ENCODE results near the gene HMG20B. TPM values are rescaled to one million over a fixed set of nuclear protein-coding genes. Genes with fewer than 3 reads are reported as not detected.
A peak's percentile ranks its signal among the peaks of the same experiment; 100 is the strongest.

Gene HMG20B
- total RNA-seq, 1 experiment from 2014 or later, result 121 TPM

- no peak for TF ChIP-seq CTCF (IDR thresholded peaks at IDR 0.05)
- TF ChIP-seq SMAD3 (CRISPR knock-in tag; IDR thresholded peaks at IDR 0.05; ENCODE audit: borderline replicate concordance), result no peak
- no peak for TF ChIP-seq FOXK1 (CRISPR knock-in tag; IDR thresholded peaks at IDR 0.05)
- TF ChIP-seq ATF3 (CRISPR knock-in tag; conservative IDR thresholded peaks at IDR 0.05), result no peak
- no peak for TF ChIP-seq RELA (CRISPR knock-in tag; IDR thresholded peaks at IDR 0.05; ENCODE audit: borderline replicate concordance)
- no peak for TF ChIP-seq CDX4 (CRISPR knock-in tag; IDR thresholded peaks at IDR 0.05; ENCODE audit: borderline replicate concordance)
- TF ChIP-seq E2F5 (CRISPR knock-in tag; IDR thresholded peaks at IDR 0.05), result 0 out of 2 replicates have a peak, but pooled peaks have one; percentile 43
- TF ChIP-seq, protein P1, sequence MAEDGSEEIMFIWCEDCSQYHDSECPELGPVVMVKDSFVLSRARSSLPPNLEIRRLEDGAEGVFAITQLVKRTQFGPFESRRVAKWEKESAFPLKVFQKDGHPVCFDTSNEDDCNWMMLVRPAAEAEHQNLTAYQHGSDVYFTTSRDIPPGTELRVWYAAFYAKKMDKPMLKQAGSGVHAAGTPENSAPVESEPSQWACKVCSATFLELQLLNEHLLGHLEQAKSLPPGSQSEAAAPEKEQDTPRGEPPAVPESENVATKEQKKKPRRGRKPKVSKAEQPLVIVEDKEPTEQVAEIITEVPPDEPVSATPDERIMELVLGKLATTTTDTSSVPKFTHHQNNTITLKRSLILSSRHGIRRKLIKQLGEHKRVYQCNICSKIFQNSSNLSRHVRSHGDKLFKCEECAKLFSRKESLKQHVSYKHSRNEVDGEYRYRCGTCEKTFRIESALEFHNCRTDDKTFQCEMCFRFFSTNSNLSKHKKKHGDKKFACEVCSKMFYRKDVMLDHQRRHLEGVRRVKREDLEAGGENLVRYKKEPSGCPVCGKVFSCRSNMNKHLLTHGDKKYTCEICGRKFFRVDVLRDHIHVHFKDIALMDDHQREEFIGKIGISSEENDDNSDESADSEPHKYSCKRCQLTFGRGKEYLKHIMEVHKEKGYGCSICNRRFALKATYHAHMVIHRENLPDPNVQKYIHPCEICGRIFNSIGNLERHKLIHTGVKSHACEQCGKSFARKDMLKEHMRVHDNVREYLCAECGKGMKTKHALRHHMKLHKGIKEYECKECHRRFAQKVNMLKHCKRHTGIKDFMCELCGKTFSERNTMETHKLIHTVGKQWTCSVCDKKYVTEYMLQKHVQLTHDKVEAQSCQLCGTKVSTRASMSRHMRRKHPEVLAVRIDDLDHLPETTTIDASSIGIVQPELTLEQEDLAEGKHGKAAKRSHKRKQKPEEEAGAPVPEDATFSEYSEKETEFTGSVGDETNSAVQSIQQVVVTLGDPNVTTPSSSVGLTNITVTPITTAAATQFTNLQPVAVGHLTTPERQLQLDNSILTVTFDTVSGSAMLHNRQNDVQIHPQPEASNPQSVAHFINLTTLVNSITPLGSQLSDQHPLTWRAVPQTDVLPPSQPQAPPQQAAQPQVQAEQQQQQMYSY (CRISPR knock-in tag; IDR thresholded peaks at IDR 0.05), result peak; percentile 55
- TF ChIP-seq ZNF396 (CRISPR knock-in tag; IDR thresholded peaks at IDR 0.05; ENCODE audit: borderline replicate concordance), result no peak
- no peak for TF ChIP-seq SP1 (CRISPR knock-in tag; conservative IDR thresholded peaks at IDR 0.05)
- TF ChIP-seq GTF2I (CRISPR knock-in tag; conservative IDR thresholded peaks at IDR 0.05), result no peak
- TF ChIP-seq, protein P2, sequence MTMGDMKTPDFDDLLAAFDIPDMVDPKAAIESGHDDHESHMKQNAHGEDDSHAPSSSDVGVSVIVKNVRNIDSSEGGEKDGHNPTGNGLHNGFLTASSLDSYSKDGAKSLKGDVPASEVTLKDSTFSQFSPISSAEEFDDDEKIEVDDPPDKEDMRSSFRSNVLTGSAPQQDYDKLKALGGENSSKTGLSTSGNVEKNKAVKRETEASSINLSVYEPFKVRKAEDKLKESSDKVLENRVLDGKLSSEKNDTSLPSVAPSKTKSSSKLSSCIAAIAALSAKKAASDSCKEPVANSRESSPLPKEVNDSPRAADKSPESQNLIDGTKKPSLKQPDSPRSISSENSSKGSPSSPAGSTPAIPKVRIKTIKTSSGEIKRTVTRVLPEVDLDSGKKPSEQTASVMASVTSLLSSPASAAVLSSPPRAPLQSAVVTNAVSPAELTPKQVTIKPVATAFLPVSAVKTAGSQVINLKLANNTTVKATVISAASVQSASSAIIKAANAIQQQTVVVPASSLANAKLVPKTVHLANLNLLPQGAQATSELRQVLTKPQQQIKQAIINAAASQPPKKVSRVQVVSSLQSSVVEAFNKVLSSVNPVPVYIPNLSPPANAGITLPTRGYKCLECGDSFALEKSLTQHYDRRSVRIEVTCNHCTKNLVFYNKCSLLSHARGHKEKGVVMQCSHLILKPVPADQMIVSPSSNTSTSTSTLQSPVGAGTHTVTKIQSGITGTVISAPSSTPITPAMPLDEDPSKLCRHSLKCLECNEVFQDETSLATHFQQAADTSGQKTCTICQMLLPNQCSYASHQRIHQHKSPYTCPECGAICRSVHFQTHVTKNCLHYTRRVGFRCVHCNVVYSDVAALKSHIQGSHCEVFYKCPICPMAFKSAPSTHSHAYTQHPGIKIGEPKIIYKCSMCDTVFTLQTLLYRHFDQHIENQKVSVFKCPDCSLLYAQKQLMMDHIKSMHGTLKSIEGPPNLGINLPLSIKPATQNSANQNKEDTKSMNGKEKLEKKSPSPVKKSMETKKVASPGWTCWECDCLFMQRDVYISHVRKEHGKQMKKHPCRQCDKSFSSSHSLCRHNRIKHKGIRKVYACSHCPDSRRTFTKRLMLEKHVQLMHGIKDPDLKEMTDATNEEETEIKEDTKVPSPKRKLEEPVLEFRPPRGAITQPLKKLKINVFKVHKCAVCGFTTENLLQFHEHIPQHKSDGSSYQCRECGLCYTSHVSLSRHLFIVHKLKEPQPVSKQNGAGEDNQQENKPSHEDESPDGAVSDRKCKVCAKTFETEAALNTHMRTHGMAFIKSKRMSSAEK (CRISPR knock-in tag; IDR thresholded peaks at IDR 0.05; ENCODE audit: borderline replicate concordance), result no peak
- TF ChIP-seq NFE2L1 (CRISPR knock-in tag; IDR thresholded peaks at IDR 0.05), result no peak
- TF ChIP-seq NFATC4 (CRISPR knock-in tag; IDR thresholded peaks at IDR 0.05), result no peak
- TF ChIP-seq NR1H2 (CRISPR knock-in tag; IDR thresholded peaks at IDR 0.05), result no peak
- TF ChIP-seq, protein P3, sequence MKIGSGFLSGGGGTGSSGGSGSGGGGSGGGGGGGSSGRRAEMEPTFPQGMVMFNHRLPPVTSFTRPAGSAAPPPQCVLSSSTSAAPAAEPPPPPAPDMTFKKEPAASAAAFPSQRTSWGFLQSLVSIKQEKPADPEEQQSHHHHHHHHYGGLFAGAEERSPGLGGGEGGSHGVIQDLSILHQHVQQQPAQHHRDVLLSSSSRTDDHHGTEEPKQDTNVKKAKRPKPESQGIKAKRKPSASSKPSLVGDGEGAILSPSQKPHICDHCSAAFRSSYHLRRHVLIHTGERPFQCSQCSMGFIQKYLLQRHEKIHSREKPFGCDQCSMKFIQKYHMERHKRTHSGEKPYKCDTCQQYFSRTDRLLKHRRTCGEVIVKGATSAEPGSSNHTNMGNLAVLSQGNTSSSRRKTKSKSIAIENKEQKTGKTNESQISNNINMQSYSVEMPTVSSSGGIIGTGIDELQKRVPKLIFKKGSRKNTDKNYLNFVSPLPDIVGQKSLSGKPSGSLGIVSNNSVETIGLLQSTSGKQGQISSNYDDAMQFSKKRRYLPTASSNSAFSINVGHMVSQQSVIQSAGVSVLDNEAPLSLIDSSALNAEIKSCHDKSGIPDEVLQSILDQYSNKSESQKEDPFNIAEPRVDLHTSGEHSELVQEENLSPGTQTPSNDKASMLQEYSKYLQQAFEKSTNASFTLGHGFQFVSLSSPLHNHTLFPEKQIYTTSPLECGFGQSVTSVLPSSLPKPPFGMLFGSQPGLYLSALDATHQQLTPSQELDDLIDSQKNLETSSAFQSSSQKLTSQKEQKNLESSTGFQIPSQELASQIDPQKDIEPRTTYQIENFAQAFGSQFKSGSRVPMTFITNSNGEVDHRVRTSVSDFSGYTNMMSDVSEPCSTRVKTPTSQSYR (CRISPR knock-in tag; IDR thresholded peaks at IDR 0.05), result no peak
- TF ChIP-seq CBFB (CRISPR knock-in tag; IDR thresholded peaks at IDR 0.05; ENCODE audit: low read depth), result no peak
- no peak for TF ChIP-seq ELF4 (CRISPR knock-in tag; IDR thresholded peaks at IDR 0.05; ENCODE audit: low read depth)
- TF ChIP-seq, protein P4, sequence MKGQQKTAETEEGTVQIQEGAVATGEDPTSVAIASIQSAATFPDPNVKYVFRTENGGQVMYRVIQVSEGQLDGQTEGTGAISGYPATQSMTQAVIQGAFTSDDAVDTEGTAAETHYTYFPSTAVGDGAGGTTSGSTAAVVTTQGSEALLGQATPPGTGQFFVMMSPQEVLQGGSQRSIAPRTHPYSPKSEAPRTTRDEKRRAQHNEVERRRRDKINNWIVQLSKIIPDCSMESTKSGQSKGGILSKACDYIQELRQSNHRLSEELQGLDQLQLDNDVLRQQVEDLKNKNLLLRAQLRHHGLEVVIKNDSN (CRISPR knock-in tag; IDR thresholded peaks at IDR 0.05), result no peak
- no peak for TF ChIP-seq TEAD1 (CRISPR knock-in tag; IDR thresholded peaks at IDR 0.05)
- TF ChIP-seq MYBL2 (CRISPR knock-in tag; IDR thresholded peaks at IDR 0.05), result 0 out of 2 replicates have a peak, but pooled peaks have one; percentile 33
- no peak for TF ChIP-seq GRHL2 (CRISPR knock-in tag; IDR thresholded peaks at IDR 0.05; ENCODE audit: insufficient replicate concordance, severe bottlenecking)
Measured at GRCh38 chr19:3577723-3578344, 5.1 kb downstream of the HMG20B start (continued).

Measured in WTC11 (cell line).